HepG2 (cell line): Measurements from ENCODE around the gene CACHD1. TPM values are rescaled to one million over a fixed set of nuclear protein-coding genes. Genes with fewer than 3 reads are reported as not detected.

Experiments
- ATAC-seq: fragments of 200-7000 bp; cut with Tn5 transposase; 3 replicates; pipeline ENCODE4 v1.9.1; 2020; ENCODE audit warnings: mild to moderate bottlenecking, moderate library complexity
- BruUV-seq: library from RNA; stranded (reverse); fragments of 400-500 nt; replicated peaks from 2 replicates; lab custom pipeline; 2021; lab: Mats Ljungman, UMichigan
- CTCF ChIA-PET: fragments of 300-600 bp; formaldehyde crosslinking; extraction: SDS; loops from one replicate; lab custom pipeline; 2021; ENCODE audit warnings: low total read pairs, inconsistent platforms, low intra/inter-chr PET ratio; lab: Yijun Ruan, JAX
- POLR2A ChIA-PET: fragments of 350-600 bp; sonication (Branson Sonifier 250); formaldehyde crosslinking; loops from one replicate; lab custom pipeline; 2020; ENCODE audit warnings: antibody characterized with exemption, inconsistent platforms; lab: Yijun Ruan, JAX
- DNase-seq: peaks from one replicate; pipeline ENCODE4 v3.0.0-alpha.2; 2015; ENCODE audit warnings: low spot score
- FAIRE-seq: peaks from 3 replicates; lab custom pipeline; 2011; peaks lifted over from hg19 to GRCh38; lab: Jason Lieb, UNC
- H2AFZ ChIP-seq: one replicate; pipeline ENCODE4 v1.6.1; 2011; ENCODE audit warnings: low read length, inconsistent platforms
- H3K27ac ChIP-seq: fragments of 300-600 bp; 3 replicates; pipeline ENCODE4 v1.8.0; 2011; ENCODE audit warnings: mixed run types, mild to moderate bottlenecking, mixed read lengths, low read length, inconsistent platforms; ENCODE audit not compliant: insufficient read depth; ENCODE audit errors: extremely low read length
- H3K27me3 ChIP-seq, 2 experiments: fragments of 200-600 bp in 1 of 2; 2 replicates in 1 of 2; 3 replicates in 1 of 2; pipeline versions ENCODE4 v1.6.0 to v1.8.0; 2011; ENCODE audit warnings: low read length in 2 of 2, mild to moderate bottlenecking in 2 of 2, moderate library complexity in 2 of 2, inconsistent platforms in 1 of 2; ENCODE audit not compliant: insufficient read depth in 2 of 2, control insufficient read depth in 1 of 2
- H3K36me3 ChIP-seq, 2 experiments: fragments of 200-600 bp in 1 of 2; replicated peaks in 1 of 2; 2 replicates in 1 of 2; 3 replicates in 1 of 2; pipeline versions ENCODE4 v1.5.1 to v1.8.0; 2011; ENCODE audit warnings: low read length in 2 of 2, inconsistent platforms in 1 of 2; ENCODE audit not compliant: insufficient read depth in 2 of 2, control insufficient read depth in 1 of 2
- H3K4me1 ChIP-seq: 2 replicates; pipeline ENCODE4 v1.5.1; 2012; ENCODE audit warnings: low read length, inconsistent platforms; ENCODE audit not compliant: insufficient read depth
- H3K4me2 ChIP-seq: 2 replicates; pipeline ENCODE4 v1.6.0; 2011; ENCODE audit warnings: low read depth, low read length, inconsistent platforms
- H3K4me3 ChIP-seq, 3 experiments: fragments of 200-600 bp in 1 of 3; sonication (generic), shearing (Covaris generic) in 1 of 3; replicated peaks in 1 of 3; 2 replicates each; pipeline ENCODE4 v1.5.1; 2011 to 2016; ENCODE audit warnings: low read length in 3 of 3, inconsistent platforms in 2 of 3, low read depth in 2 of 3, mild to moderate bottlenecking in 2 of 3, control low read depth in 1 of 3, mixed read lengths in 1 of 3; ENCODE audit not compliant: insufficient read depth in 1 of 3
- H3K79me2 ChIP-seq: one replicate; pipeline ENCODE4 v1.6.1; 2011; ENCODE audit warnings: low read length, inconsistent platforms; ENCODE audit not compliant: insufficient read depth
- H3K9ac ChIP-seq: 2 replicates; pipeline ENCODE4 v1.6.0; 2011; ENCODE audit warnings: mild to moderate bottlenecking, low read depth, low read length, inconsistent platforms; ENCODE audit not compliant: insufficient read depth
- H3K9me3 ChIP-seq: 2 replicates; pipeline ENCODE4 v1.5.1; 2012; ENCODE audit warnings: mild to moderate bottlenecking, low read length
- H4K20me1 ChIP-seq: 2 replicates; pipeline ENCODE4 v1.6.0; 2011; ENCODE audit warnings: inconsistent platforms, mild to moderate bottlenecking, low read length, moderate library complexity; ENCODE audit not compliant: insufficient read depth
- AGO2 ChIP-seq: fragments of 200-400 bp; formaldehyde crosslinking; optimal IDR thresholded peaks from 2 replicates; pipeline ENCODE3; 2017; ENCODE audit warnings: mild to moderate bottlenecking, low read depth, low read length, moderate library complexity
- EED ChIP-seq: sonication (generic); formaldehyde crosslinking; IDR thresholded peaks from 2 replicates; pipeline ENCODE4 v1.5.0; 2020; ENCODE audit warnings: mild to moderate bottlenecking, missing genetic modification reagents
- FOXP1 ChIP-seq, 2 experiments: fragments of 450-650 bp in 1 of 2; IDR thresholded peaks; 2 replicates each; pipeline ENCODE4 v1.6.1; 2017 to 2018; ENCODE audit warnings: antibody characterized with exemption in 1 of 2
- MAF1 ChIP-seq: sonication (generic); formaldehyde crosslinking; IDR thresholded peaks from 2 replicates; pipeline ENCODE4 v1.5.0; 2020; ENCODE audit warnings: missing genetic modification reagents, borderline replicate concordance
- MZF1 ChIP-seq: sonication (generic); formaldehyde crosslinking; IDR thresholded peaks from 2 replicates; pipeline ENCODE4 v1.8.1; 2023; ENCODE audit warnings: mild to moderate bottlenecking, missing genetic modification reagents, borderline replicate concordance
- RBM22 ChIP-seq: fragments of 200-400 bp; formaldehyde crosslinking; optimal IDR thresholded peaks from 2 replicates; pipeline ENCODE3; 2017; ENCODE audit warnings: mild to moderate bottlenecking, low read length, moderate library complexity
- RFX5 ChIP-seq: IDR thresholded peaks from 2 replicates; pipeline ENCODE4 v1.6.1; 2011; ENCODE audit warnings: low read depth, low read length, improper control_type of control experiment
- SALL1 ChIP-seq: sonication (generic); formaldehyde crosslinking; IDR thresholded peaks from 2 replicates; pipeline ENCODE4 v1.8.0; 2022; ENCODE audit warnings: mild to moderate bottlenecking, missing genetic modification reagents
- TARDBP ChIP-seq: sonication (generic); formaldehyde crosslinking; IDR thresholded peaks from 2 replicates; pipeline ENCODE4 v1.8.0; 2022; ENCODE audit warnings: mild to moderate bottlenecking, missing genetic modification reagents
- ZIK1 ChIP-seq: sonication (generic); formaldehyde crosslinking; IDR thresholded peaks from 2 replicates; pipeline ENCODE4 v1.5.0; 2020; ENCODE audit warnings: mild to moderate bottlenecking, low read depth, missing genetic modification reagents, borderline replicate concordance
- ZKSCAN1 ChIP-seq: fragments of 150-350 bp; IDR thresholded peaks from 2 replicates; pipeline ENCODE4 v1.6.1; 2014; ENCODE audit warnings: low read length
- ZNF3 ChIP-seq: IDR thresholded peaks from 2 replicates; pipeline ENCODE4 v1.7.0; 2017; ENCODE audit warnings: inconsistent platforms
- ZNF337 ChIP-seq: sonication (generic); formaldehyde crosslinking; IDR thresholded peaks from 2 replicates; pipeline ENCODE4 v1.5.1; 2020; ENCODE audit warnings: missing genetic modification reagents, low read depth, mild to moderate bottlenecking, borderline replicate concordance
- ZNF550 ChIP-seq: sonication (generic); formaldehyde crosslinking; IDR thresholded peaks from 2 replicates; pipeline ENCODE4 v1.4.0; 2020; ENCODE audit warnings: mild to moderate bottlenecking, missing genetic modification reagents, borderline replicate concordance
- ZNF775 ChIP-seq: sonication (generic); formaldehyde crosslinking; IDR thresholded peaks from 2 replicates; pipeline ENCODE4 v1.4.0; 2020; ENCODE audit warnings: missing genetic modification reagents, mild to moderate bottlenecking, moderate library complexity, borderline replicate concordance
- WGBS: methylation state at CpG from one replicate; pipeline ENCODE4 v1.1.6; 2017; ENCODE audit warnings: low lambda C conversion rate; 5-methylcytosine and 5-hydroxymethylcytosine counted together
- in situ Hi-C: cut with HindIII; loops from 2 replicates; pipeline ENCODE4 v1.10.0; 2017; ENCODE audit warnings: low pct_unique_long_range_greater_than_20kb; ENCODE audit not compliant: extremely low pct_ligation_motif_present
- intact Hi-C: fragments of 100-400 bp; cut with micrococcal nuclease; formaldehyde crosslinking; loops from one replicate; pipeline ENCODE4 v1.10.0; 2022; ENCODE audit not compliant: unreplicated experiment
- polyA plus RNA-seq, 8 experiments: library from polyadenylated mRNA; depleted of rRNA in 3 of 8; stranded (reverse) in 7 of 8; unstranded in 1 of 8; fragments of >200 nt; fragmentation: Illumina TruSeq in 4 of 8; extraction: Trizol in 4 of 8; gene quantifications; 2 replicates each; pipeline versions ENCODE4 v1.2.1 to v1.2.3, GENCODE V29; 2011 to 2016; ENCODE audit warnings: low read depth in 4 of 8, missing spikeins in 1 of 8, mixed read lengths in 1 of 8; ENCODE audit not compliant: insufficient read depth in 1 of 8
- total RNA-seq, 5 experiments: library from RNA; depleted of rRNA; stranded (reverse); fragments of >200 nt; fragmentation: Illumina TruSeq; extraction: Trizol; gene quantifications; 2 replicates each; pipeline ENCODE4 v1.2.3, GENCODE V29; 2016; ENCODE audit warnings: low read depth in 1 of 5
- TF ChIP-seq, protein P1 (sequence below): sonication (generic); formaldehyde crosslinking; conservative IDR thresholded peaks from 2 replicates; pipeline ENCODE4 v1.8.1; 2023; ENCODE audit warnings: missing genetic modification reagents
- TF ChIP-seq, protein P2 (sequence below): sonication (generic); formaldehyde crosslinking; IDR thresholded peaks from 2 replicates; pipeline ENCODE4 v1.9.0; 2021; ENCODE audit warnings: missing genetic modification reagents, mild to moderate bottlenecking, borderline replicate concordance
- TF ChIP-seq, protein P3 (sequence below): sonication (generic); formaldehyde crosslinking; IDR thresholded peaks from 2 replicates; pipeline ENCODE4 v1.5.1; 2020; ENCODE audit warnings: missing genetic modification reagents, mild to moderate bottlenecking, borderline replicate concordance
- TF ChIP-seq, protein P4 (sequence below): sonication (generic); formaldehyde crosslinking; conservative IDR thresholded peaks from 2 replicates; pipeline ENCODE4 v1.4.0; 2020; ENCODE audit warnings: missing genetic modification reagents

Gene CACHD1
- total and polyA plus RNA-seq, 2 of the 13 experiments (the other 11 are each of a cell fraction or from before 2014, with no cell fraction given) = 0.11 TPM; not detected in 1

DNA sequence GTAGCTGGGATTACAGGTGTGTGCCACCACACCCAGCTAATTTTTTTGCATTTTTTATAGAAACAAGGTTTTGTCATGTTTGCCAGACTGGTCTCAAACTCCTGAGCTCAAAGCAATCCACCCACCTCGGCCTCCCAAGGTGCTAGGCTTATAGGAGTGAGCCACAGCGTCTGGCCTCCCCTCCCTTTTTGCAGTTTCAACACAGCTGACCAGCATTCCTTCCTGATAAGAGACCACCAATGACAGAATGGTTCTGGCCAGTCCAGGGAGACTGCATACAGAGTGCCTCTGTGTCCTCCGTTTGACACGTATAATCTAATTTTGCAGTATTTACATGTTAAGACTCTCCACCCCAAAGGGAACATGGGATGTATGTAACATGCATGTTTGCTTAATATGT is 46.4 kb upstream of the CACHD1 start:
- Histone ChIP-seq H2AFZ (no peak overlapping the region), H3K9me3 (no peaks in the 10 kb centered on the region), H3K79me2 (no peaks in the 10 kb centered on the region), H3K4me2 (no peak overlapping the region), H3K36me3 (no peaks in the 10 kb centered on the region), H3K27ac (no peak overlapping the region), H3K27me3 (no peaks in the 10 kb centered on the region), H4K20me1 (no peaks in the 10 kb centered on the region), H3K9ac (no peak overlapping the region), H3K4me1 (no peaks in the 10 kb centered on the region), H3K4me3 (no peak overlapping the region)
- WGBS = 45% methylated on average over 4 of the region's 4 CpGs
- POLR2A ChIA-PET = no interaction called here
- in situ Hi-C loops = no loop called here
- CTCF ChIA-PET = no interaction called here
- no TSS peak for BruUV-seq
- DNase-seq (no peak), ATAC-seq (no peak), FAIRE-seq (no peak)
- TF ChIP-seq, protein P1, sequence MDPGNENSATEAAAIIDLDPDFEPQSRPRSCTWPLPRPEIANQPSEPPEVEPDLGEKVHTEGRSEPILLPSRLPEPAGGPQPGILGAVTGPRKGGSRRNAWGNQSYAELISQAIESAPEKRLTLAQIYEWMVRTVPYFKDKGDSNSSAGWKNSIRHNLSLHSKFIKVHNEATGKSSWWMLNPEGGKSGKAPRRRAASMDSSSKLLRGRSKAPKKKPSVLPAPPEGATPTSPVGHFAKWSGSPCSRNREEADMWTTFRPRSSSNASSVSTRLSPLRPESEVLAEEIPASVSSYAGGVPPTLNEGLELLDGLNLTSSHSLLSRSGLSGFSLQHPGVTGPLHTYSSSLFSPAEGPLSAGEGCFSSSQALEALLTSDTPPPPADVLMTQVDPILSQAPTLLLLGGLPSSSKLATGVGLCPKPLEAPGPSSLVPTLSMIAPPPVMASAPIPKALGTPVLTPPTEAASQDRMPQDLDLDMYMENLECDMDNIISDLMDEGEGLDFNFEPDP (CRISPR knock-in tag) = no peak
- TF ChIP-seq, protein P2, sequence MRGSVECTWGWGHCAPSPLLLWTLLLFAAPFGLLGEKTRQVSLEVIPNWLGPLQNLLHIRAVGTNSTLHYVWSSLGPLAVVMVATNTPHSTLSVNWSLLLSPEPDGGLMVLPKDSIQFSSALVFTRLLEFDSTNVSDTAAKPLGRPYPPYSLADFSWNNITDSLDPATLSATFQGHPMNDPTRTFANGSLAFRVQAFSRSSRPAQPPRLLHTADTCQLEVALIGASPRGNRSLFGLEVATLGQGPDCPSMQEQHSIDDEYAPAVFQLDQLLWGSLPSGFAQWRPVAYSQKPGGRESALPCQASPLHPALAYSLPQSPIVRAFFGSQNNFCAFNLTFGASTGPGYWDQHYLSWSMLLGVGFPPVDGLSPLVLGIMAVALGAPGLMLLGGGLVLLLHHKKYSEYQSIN (CRISPR knock-in tag) = no peak
- TF ChIP-seq ZNF337 = no peak
- TF ChIP-seq ZKSCAN1 = no peak
- TF ChIP-seq, protein P3, sequence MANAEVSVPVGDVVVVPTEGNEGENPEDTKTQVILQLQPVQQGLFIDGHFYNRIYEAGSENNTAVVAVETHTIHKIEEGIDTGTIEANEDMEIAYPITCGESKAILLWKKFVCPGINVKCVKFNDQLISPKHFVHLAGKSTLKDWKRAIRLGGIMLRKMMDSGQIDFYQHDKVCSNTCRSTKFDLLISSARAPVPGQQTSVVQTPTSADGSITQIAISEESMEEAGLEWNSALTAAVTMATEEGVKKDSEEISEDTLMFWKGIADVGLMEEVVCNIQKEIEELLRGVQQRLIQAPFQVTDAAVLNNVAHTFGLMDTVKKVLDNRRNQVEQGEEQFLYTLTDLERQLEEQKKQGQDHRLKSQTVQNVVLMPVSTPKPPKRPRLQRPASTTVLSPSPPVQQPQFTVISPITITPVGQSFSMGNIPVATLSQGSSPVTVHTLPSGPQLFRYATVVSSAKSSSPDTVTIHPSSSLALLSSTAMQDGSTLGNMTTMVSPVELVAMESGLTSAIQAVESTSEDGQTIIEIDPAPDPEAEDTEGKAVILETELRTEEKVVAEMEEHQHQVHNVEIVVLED (CRISPR knock-in tag) = no peak
- TF ChIP-seq, protein P4, sequence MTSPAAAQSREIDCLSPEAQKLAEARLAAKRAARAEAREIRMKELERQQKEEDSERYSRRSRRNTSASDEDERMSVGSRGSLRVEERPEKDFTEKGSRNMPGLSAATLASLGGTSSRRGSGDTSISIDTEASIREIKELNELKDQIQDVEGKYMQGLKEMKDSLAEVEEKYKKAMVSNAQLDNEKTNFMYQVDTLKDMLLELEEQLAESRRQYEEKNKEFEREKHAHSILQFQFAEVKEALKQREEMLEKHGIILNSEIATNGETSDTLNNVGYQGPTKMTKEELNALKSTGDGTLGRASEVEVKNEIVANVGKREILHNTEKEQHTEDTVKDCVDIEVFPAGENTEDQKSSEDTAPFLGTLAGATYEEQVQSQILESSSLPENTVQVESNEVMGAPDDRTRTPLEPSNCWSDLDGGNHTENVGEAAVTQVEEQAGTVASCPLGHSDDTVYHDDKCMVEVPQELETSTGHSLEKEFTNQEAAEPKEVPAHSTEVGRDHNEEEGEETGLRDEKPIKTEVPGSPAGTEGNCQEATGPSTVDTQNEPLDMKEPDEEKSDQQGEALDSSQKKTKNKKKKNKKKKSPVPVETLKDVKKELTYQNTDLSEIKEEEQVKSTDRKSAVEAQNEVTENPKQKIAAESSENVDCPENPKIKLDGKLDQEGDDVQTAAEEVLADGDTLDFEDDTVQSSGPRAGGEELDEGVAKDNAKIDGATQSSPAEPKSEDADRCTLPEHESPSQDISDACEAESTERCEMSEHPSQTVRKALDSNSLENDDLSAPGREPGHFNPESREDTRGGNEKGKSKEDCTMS (CRISPR knock-in tag) = no peak
- TF ChIP-seq MAF1 (CRISPR knock-in tag) = no peak
- no peak for TF ChIP-seq AGO2
- TF ChIP-seq RFX5 = no peak
- no peak for TF ChIP-seq RBM22
- no peak for TF ChIP-seq ZIK1
- no peak for TF ChIP-seq SALL1 (CRISPR knock-in tag)
- TF ChIP-seq ZNF775 (CRISPR knock-in tag) = no peak
- no peak for TF ChIP-seq ZNF3
- no peak for TF ChIP-seq TARDBP (CRISPR knock-in tag)
- no peak for TF ChIP-seq ZNF550 (CRISPR knock-in tag)
- TF ChIP-seq FOXP1 (IDR thresholded peaks at IDR 0.05) = no peak
- no peak for TF ChIP-seq FOXP1 (CRISPR knock-in tag; IDR thresholded peaks at IDR 0.05)
- TF ChIP-seq MZF1 (CRISPR knock-in tag) = no peak
- TF ChIP-seq EED = no peak
- intact Hi-C loops = no loop called here
